ENCODE measurements around the gene KCNIP1.

DNA sequence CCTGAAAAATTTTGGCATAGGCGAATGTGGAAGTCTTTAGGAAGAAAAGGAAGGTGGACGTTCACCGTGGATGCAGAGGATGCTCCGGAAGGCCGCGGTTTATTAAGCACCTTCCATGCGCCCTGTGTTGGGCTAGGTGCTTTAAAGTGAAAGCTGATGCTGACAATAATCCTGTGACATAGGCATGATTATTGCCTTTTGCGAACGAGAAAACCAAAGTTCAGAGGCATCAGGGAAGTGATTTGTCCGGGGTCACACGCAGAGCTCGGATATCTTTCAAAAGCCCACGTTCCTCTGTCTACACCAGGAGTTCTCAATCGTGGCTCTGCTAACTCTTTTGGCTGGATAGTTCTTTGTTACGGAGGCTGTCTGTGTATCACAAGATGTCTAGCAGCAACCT, 267.7 kb downstream of the KCNIP1 start:
- TF ChIP-seq, protein P1, sequence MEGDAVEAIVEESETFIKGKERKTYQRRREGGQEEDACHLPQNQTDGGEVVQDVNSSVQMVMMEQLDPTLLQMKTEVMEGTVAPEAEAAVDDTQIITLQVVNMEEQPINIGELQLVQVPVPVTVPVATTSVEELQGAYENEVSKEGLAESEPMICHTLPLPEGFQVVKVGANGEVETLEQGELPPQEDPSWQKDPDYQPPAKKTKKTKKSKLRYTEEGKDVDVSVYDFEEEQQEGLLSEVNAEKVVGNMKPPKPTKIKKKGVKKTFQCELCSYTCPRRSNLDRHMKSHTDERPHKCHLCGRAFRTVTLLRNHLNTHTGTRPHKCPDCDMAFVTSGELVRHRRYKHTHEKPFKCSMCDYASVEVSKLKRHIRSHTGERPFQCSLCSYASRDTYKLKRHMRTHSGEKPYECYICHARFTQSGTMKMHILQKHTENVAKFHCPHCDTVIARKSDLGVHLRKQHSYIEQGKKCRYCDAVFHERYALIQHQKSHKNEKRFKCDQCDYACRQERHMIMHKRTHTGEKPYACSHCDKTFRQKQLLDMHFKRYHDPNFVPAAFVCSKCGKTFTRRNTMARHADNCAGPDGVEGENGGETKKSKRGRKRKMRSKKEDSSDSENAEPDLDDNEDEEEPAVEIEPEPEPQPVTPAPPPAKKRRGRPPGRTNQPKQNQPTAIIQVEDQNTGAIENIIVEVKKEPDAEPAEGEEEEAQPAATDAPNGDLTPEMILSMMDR (tag by site-specific recombination; IDR thresholded peaks at IDR 0.05) = no peak
- TF ChIP-seq ZFP37 (tag by site-specific recombination; IDR thresholded peaks at IDR 0.05) = no peak
- TF ChIP-seq KLF9 (tag by site-specific recombination; IDR thresholded peaks at IDR 0.05; ENCODE audit: low read depth) = no peak
- TF ChIP-seq YY1 (tag by site-specific recombination; IDR thresholded peaks at IDR 0.05) = no peak
- TF ChIP-seq ZNF24 (tag by site-specific recombination; IDR thresholded peaks at IDR 0.05) = no peak
- TF ChIP-seq, protein P2, sequence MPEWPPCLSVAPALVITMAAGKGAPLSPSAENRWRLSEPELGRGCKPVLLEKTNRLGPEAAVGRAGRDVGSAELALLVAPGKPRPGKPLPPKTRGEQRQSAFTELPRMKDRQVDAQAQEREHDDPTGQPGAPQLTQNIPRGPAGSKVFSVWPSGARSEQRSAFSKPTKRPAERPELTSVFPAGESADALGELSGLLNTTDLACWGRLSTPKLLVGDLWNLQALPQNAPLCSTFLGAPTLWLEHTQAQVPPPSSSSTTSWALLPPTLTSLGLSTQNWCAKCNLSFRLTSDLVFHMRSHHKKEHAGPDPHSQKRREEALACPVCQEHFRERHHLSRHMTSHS (tag by site-specific recombination; IDR thresholded peaks at IDR 0.05) = no peak
- TF ChIP-seq ZNF175 (tag by site-specific recombination; IDR thresholded peaks at IDR 0.05) = no peak
- TF ChIP-seq ZBTB20 (tag by site-specific recombination; IDR thresholded peaks at IDR 0.05) = no peak
- no peak for TF ChIP-seq ZBTB21 (tag by site-specific recombination; IDR thresholded peaks at IDR 0.05)
- TF ChIP-seq ZNF670 (tag by site-specific recombination; IDR thresholded peaks at IDR 0.05; ENCODE audit: low read depth) = no peak
- TF ChIP-seq HOXA7 (CRISPR knock-in tag; IDR thresholded peaks at IDR 0.05; ENCODE audit: borderline replicate concordance) = no peak
- TF ChIP-seq, protein P3, sequence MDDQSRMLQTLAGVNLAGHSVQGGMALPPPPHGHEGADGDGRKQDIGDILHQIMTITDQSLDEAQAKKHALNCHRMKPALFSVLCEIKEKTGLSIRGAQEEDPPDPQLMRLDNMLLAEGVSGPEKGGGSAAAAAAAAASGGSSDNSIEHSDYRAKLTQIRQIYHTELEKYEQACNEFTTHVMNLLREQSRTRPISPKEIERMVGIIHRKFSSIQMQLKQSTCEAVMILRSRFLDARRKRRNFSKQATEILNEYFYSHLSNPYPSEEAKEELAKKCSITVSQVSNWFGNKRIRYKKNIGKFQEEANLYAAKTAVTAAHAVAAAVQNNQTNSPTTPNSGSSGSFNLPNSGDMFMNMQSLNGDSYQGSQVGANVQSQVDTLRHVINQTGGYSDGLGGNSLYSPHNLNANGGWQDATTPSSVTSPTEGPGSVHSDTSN (CRISPR knock-in tag; IDR thresholded peaks at IDR 0.05) = no peak
- no peak for TF ChIP-seq ZNF133 (tag by site-specific recombination; IDR thresholded peaks at IDR 0.05)

All from HEK293 (cell line).